ENCODE measurements around the gene EFNB2. TPM values are rescaled to one million over a fixed set of nuclear protein-coding genes. Genes with fewer than 3 reads are reported as not detected.
A peak's percentile ranks its signal among the peaks of the same experiment; 100 is the strongest.

The EFNB2 gene
- total RNA-seq, 1 experiment from 2014 or later = 4.7 TPM

GRCh38 chr13:106530171-106530851 is 5.2 kb downstream of the EFNB2 start:
- 0 out of 2 replicates have a peak overlapping the region, but pooled peaks have one; percentile 39 for H3K27ac ChIP-seq (ENCODE audit: low read length)
- DNase-seq (ENCODE audit: low read depth, low spot score) (no peak), ATAC-seq (no peak)
- H3K36me3 ChIP-seq (ENCODE audit: control insufficient read depth, insufficient read depth, low read length) = no peaks in the 10 kb centered on the region; the same call in 1 of the 2 replicates
- POLR2A ChIA-PET = no interaction called here
- no peaks in the 10 kb centered on the region for H3K27me3 ChIP-seq (ENCODE audit: control insufficient read depth, insufficient read depth, low read length)
- in situ Hi-C loops (cut with HindIII; ENCODE audit: low pct_unique_long_range_greater_than_20kb, low sequenced_read_pairs) = no loop called here
- intact Hi-C loops (cut with micrococcal nuclease; ENCODE audit: unreplicated experiment) = loop anchor here (10.0 kb wide), 2 partner anchors 1116 to 1956 kb away; no protein-coding TSS in a partner anchor
- H3K9me3 ChIP-seq (ENCODE audit: control insufficient read depth, insufficient read depth, low read depth, low read length) = no peaks in the 10 kb centered on the region
- no peak for TF ChIP-seq SIN3A (IDR thresholded peaks at IDR 0.05; ENCODE audit: borderline replicate concordance, insufficient read depth, low read depth, low read length)
- TF ChIP-seq POLR2AphosphoS5 (IDR thresholded peaks at IDR 0.05; ENCODE audit: low read depth, low read length) = no peak
- no peak for TF ChIP-seq TCF7L2 (IDR thresholded peaks at IDR 0.05; ENCODE audit: low read depth, low read length)
- no peak for TF ChIP-seq REST (IDR thresholded peaks at IDR 0.05; ENCODE audit: insufficient read depth in 1 of 2, low read depth in 2 of 2, low read length in 1 of 2)
- TF ChIP-seq, protein P1, sequence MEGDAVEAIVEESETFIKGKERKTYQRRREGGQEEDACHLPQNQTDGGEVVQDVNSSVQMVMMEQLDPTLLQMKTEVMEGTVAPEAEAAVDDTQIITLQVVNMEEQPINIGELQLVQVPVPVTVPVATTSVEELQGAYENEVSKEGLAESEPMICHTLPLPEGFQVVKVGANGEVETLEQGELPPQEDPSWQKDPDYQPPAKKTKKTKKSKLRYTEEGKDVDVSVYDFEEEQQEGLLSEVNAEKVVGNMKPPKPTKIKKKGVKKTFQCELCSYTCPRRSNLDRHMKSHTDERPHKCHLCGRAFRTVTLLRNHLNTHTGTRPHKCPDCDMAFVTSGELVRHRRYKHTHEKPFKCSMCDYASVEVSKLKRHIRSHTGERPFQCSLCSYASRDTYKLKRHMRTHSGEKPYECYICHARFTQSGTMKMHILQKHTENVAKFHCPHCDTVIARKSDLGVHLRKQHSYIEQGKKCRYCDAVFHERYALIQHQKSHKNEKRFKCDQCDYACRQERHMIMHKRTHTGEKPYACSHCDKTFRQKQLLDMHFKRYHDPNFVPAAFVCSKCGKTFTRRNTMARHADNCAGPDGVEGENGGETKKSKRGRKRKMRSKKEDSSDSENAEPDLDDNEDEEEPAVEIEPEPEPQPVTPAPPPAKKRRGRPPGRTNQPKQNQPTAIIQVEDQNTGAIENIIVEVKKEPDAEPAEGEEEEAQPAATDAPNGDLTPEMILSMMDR (IDR thresholded peaks at IDR 0.05) = no peak
- CTCF ChIA-PET = no interaction called here
- peaks cover 7% of the 10 kb centered on the region for H3K4me1 ChIP-seq (ENCODE audit: control insufficient read depth, insufficient read depth, low read length)
- no TSS peak for BruUV-seq (replicated peaks)
- peak overlapping the region; percentile 9 for H3K4me3 ChIP-seq (ENCODE audit: low read depth in 2 of 2, low read length in 2 of 2)

- POLR2A ChIA-PET = no interaction called here
- Histone ChIP-seq H3K4me3 (ENCODE audit: low read depth in 2 of 2, low read length in 2 of 2) (no peak overlapping the region), H3K4me1 (ENCODE audit: control insufficient read depth, insufficient read depth, low read length) (peaks cover 7% of the 10 kb centered on the region), H3K36me3 (ENCODE audit: control insufficient read depth, insufficient read depth, low read length) (no peaks in the 10 kb centered on the region; the same call in 1 of the 2 replicates), H3K27ac (ENCODE audit: low read length) (0 out of 2 replicates have a peak overlapping the region, but pooled peaks have one; percentile 39), H3K9me3 (ENCODE audit: control insufficient read depth, insufficient read depth, low read depth, low read length) (no peaks in the 10 kb centered on the region), H3K27me3 (ENCODE audit: control insufficient read depth, insufficient read depth, low read length) (no peaks in the 10 kb centered on the region)
- ATAC-seq (no peak), DNase-seq (ENCODE audit: low read depth, low spot score) (no peak)
- TF ChIP-seq SIN3A (IDR thresholded peaks at IDR 0.05; ENCODE audit: borderline replicate concordance, insufficient read depth, low read depth, low read length) (no peak), TCF7L2 (IDR thresholded peaks at IDR 0.05; ENCODE audit: low read depth, low read length) (no peak), POLR2AphosphoS5 (IDR thresholded peaks at IDR 0.05; ENCODE audit: low read depth, low read length) (no peak), REST (IDR thresholded peaks at IDR 0.05; ENCODE audit: insufficient read depth in 1 of 2, low read depth in 2 of 2, low read length in 1 of 2) (no peak)
- TF ChIP-seq, protein P1 (IDR thresholded peaks at IDR 0.05) = no peak
- no TSS peak for BruUV-seq (replicated peaks)
- intact Hi-C loops (cut with micrococcal nuclease; ENCODE audit: unreplicated experiment) (loop anchor here (10.0 kb wide), 2 partner anchors 1115 to 1955 kb away; no protein-coding TSS in a partner anchor), in situ Hi-C loops (cut with HindIII; ENCODE audit: low pct_unique_long_range_greater_than_20kb, low sequenced_read_pairs) (no loop called here)
- CTCF ChIA-PET = no interaction called here
These were observed 5.9 kb downstream of the EFNB2 start for GRCh38 chr13:106529415-106530170.
